ENCODE data around the gene CRHR2.

DNA sequence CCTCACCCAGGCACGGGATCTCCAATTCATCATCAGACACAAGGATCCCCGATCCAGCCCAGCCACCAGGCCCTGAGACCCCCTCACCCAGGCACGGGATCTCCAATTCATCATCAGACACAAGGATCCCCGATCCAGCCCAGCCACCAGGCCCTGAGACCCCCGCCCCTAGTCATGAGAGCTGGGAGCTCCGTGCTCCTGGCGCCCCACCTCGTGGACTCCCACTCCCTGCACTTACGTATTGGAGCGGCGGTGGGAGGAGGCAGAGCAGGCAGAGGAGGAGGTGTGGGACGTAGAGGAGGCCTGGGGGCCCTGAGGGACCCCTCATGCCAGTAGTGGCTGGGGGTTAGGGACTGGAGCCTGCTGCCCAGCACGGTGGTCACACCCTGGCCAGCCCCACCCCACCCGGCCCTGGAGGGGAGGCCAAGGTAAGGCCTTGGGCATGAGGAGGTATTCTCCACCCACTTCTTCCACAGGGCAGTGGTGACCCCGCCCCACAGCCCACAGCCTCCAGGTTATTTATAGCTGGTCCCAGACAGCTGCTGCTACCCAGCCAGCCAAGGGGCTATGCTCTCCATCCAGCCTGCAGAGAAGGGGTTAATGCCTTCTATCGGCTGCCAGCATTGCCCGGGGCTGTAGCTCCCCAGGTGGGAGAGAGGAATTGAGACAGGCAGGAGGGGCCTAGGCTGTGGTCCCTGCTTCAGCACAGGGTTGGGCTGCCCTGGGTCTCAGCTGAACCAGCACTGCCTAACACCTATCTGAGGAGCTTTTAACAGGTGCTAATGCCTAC lies 17.6 kb upstream of the CRHR2 start:
- TF ChIP-seq ZNF274 (IDR thresholded peaks at IDR 0.05; ENCODE audit: low read depth, low read length) (no peak), YY1 (IDR thresholded peaks at IDR 0.05; ENCODE audit: insufficient read depth, insufficient read length) (no peak), SUZ12 (IDR thresholded peaks at IDR 0.05; ENCODE audit: extremely low read depth, insufficient read depth, insufficient read length) (no peak)
